LNCaP clone FGC (cell line): Measurements from ENCODE around the gene ACTR2.

Experiments used
- DNase-seq: peaks from one replicate; pipeline ENCODE4 v3.0.0-alpha.2; 2011; ENCODE audit warnings: low read depth
- H3K4me3 ChIP-seq: 2 replicates; pipeline ENCODE4 v1.5.1; 2011; ENCODE audit warnings: mild to moderate bottlenecking, low read depth, low read length, control low read depth
- CTCF ChIP-seq: IDR thresholded peaks from 2 replicates; pipeline ENCODE4 v1.5.1; 2012; ENCODE audit warnings: mild to moderate bottlenecking; ENCODE audit not compliant: control insufficient read depth, insufficient read depth; ENCODE audit errors: extremely low read depth

The ACTR2 gene

GRCh38 chr2:65296971-65297370, 69.3 kb downstream of the ACTR2 start:
- no peak for TF ChIP-seq CTCF
- H3K4me3 ChIP-seq, result no peak overlapping the region

GRCh38 chr2:65297544-65297943, 69.9 kb downstream of the ACTR2 start:
- no peak overlapping the region for H3K4me3 ChIP-seq
- TF ChIP-seq CTCF, result no peak
- DNase-seq, result no peak

More at GRCh38 chr2:65296971-65297370, 69.3 kb downstream of the ACTR2 start:
- DNase-seq, result no peak

- no peak for TF ChIP-seq CTCF
- DNase-seq, result no peak
- H3K4me3 ChIP-seq, result no peak overlapping the region
These were observed 70.5 kb downstream of the ACTR2 start for GRCh38 chr2:65298089-65298488.

GRCh38 chr2:65299246-65299645, 71.6 kb downstream of the ACTR2 start:
- TF ChIP-seq CTCF, result no peak
- no peak overlapping the region for H3K4me3 ChIP-seq
- DNase-seq, result no peak

- DNase-seq, result no peak
- no peak for TF ChIP-seq CTCF
- H3K4me3 ChIP-seq, result no peak overlapping the region
These were observed 72.6 kb downstream of the ACTR2 start for GRCh38 chr2:65300134-65300760.

- H3K4me3 ChIP-seq, result no peak overlapping the region
- DNase-seq, result no peak
- no peak for TF ChIP-seq CTCF
These were observed 73.4 kb downstream of the ACTR2 start for GRCh38 chr2:65300761-65301711.
